Amniotic epithelial cell (primary cell): ENCODE results near the gene AFAP1.
A peak's percentile ranks its signal among the peaks of the same experiment; 100 is the strongest.

ENCODE experiments used
- DNase-seq: peaks from one replicate; pipeline ENCODE4 v3.0.0-alpha.2; 2010; ENCODE audit warnings: low read depth

AFAP1 gene

DNA sequence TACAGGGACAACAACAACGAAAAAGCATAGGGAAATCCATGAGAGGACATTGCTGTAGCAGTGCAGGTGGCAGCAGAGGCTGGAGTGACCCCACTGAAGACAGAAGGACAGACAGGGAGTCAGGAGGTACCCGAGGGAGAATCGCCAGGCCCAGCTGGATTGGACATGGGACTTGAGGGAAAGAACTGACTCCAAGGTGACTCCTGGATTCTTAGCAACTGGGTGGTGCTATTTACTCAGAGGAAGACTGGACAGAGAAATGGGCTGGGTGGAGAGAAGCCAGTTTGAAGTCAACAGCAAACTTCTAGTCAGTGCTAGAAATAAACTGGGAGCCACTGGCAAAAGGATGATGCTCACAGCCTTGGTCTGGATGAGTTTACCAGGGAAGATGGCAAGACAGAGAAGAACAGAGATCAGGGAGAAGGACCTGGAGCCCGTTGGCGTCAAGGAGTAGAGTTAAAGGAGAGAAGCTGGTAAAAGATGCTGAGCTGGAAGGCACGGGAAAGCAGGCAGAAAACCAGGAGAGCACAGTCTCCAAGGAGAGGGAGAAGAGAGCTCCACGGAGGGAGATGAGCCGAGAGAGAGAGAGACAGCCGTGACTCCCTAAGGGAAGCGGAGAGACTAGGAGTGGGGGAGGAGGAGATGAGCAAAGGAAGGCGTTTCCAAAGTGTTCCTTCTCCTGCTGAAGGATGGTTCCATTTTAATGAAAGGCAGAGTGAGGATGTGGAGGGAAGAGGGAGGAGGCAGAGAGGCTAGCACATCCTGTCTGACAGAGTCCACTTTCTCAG, 119.4 kb downstream of the AFAP1 start:
- DNase-seq = no peak

DNA sequence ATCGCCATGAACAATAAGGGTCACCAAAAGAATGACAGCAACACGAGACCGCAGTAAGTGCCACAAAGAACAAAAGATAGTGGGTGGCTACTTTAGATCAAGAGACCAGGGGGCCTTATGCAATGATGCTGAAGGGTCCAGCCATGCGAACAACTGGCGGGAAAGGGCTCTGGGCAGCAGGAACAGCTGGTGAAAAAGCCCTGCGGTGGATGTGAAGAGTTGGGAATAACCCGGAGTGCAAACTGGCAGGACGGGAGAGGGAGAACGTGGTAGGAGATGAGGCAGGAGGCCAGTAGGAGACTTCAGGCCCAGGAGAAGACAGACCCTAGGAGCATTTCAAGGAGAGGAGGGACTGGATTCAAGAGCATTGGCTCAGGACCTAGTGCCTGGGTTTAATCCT, 120.2 kb downstream of the AFAP1 start:
- no peak for DNase-seq

DNA sequence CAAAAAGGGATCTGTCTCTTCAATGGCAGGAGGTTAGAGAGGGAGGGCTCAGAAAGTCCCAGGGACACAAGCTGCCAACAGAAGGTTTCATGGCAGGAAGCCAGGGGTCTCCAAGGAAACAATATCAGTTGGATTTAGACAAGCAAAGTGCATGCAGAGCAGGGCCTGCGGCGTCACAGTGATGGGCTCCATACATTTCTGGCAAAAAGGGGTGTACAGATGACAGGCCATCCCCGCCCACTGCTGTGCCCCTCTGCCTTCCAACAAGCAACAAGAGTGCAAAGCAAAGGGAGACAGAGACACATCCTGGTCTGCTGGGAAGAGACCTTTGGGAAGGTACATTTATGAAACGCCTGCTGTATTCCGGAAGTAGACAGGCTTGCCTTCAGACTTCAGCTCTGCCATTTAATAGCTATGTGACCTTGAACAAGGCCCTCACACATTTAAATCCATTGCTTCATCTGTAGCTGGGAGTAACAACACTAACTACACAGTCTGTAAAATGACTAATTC, 121.2 kb downstream of the AFAP1 start:
- peak; percentile 84 for DNase-seq

DNA sequence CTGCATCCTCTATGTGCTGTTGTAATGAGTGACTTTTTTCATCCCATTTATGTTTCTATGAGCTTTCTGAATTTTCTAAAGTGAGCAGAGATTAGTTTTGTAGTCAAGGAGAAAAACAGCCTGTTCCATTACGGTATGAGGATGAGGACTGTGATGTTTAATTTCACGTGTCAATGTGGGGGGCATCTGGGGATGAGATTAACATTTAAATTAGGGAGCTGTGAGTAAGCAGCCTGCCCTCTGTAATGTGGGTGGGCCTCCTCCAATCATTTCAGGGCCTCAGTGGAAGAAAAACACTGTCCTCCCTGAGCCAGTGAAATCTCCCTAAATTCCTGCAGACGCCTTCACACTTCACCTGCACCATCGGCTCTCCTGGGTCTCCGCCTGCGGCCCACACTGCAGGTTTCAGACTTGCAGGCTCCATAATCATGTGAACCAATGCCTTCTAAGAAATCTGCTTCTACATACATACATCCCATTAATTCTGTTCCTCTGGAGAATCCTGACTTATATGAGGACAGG, 121.7 kb downstream of the AFAP1 start:
- peak; percentile 53 for DNase-seq

DNA sequence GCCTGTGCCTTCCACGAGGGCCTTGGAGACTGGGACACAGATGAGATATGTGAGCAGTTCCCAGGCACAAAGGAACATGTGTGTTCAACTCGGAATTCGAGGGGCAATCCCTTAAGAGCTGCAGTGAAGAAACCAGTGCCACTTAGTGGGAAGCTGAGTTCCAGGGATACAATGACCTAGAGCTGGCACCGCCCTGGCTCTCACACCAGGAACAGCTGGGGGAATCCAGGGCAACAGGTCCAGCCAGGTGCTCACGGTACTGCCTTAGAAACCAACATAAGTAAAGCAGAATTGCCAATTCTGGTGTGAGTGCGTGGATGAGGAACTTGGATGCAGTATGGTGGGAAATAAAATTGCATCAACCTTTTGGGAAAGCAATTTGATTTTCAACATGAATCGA, 122.9 kb downstream of the AFAP1 start:
- DNase-seq = no peak

DNA sequence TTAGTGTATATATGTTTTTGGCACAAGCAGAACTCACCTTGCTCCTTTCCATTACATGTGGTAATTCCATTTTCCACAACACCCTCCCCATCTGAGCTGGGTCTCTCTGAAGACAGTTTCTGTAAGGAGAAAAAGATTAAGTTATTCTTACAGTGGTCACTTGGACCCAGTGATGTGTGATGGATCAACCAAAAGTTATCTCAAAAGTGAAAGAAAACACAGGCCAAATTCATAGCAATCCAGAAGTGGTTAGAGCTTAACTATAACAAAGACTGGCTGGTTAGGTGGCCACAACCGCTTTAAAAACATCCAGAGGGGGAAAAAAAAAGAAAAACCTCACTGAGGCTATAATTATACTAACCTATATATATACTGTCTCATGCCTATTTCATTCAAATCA, 123.7 kb downstream of the AFAP1 start:
- DNase-seq = no peak

DNA sequence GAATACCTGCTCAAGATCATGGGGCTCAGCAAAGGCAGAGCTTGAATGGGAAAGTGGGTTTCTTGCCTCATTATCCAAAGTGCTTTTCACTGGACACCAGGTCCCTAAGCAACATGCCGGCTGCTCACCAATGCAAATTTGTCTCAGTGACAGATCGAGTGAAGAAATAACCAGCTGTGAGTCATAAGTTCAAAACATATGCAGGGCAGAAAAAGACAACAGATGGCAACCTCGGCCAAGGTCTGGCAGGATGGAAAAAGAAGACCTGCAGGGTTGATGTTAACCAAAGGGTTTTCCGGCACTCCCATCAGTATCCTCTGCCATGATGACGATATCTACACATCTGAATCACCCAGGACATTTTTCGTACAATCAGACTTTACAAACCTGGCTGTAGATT, 124.1 kb downstream of the AFAP1 start:
- peak; percentile 94 for DNase-seq

DNA sequence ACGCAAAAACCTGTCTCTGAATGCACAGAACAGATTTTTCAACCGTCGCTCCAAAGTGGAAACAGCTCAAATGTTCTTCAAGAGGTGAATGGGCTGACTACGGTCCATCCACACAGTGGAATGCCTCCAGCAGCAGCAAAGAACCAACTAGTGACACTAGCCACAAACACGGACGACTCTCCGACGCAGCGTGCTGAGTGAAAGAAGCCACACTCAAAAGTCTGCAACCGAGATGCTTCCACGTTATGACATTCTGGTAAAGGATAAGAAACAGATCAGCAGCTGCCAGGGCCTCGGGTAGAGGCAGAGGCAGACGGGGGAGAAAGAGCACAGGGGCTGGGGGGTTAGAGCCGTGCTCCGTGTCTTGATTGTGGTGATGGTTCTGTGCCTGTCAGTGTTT, 125.2 kb downstream of the AFAP1 start:
- no peak for DNase-seq

DNA sequence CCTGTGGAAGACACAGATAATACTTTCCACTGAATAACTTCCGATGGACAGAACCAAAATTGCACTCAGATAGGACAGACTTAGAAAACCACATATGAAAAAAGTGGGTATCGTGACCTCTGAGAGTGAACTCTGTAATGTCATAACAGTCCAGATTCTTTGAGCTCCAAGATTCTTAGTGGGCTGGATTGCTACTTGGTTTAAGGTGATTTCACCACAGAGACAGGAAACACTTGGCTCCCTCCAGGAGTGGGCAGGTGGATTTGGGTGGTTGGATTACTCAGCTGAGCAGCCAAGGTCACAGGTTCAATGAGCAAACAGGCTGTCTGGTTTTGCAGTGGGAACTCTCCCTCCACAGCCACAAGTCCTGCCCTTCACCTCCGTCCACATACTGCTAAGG, 126.0 kb downstream of the AFAP1 start:
- peak; percentile 96 for DNase-seq

DNA sequence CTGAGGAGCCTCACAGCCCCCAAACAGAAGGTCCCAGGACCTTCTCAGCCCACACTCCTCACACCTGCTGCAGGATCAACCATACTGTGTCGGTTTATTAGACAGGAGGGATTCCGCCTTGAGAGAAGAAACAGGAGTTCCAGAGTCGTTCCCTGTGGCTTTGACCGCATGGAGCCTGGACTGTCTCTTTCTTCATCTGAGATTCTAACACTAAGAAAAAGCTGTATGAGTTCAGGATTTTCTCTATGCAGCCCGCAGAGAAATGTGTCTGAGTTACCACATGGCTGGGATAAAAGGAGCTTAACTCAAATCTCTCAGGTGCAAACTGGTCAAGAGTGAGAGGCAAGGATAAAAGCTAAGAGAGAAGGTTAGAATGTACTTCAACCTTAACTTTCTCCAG, 126.7 kb downstream of the AFAP1 start:
- DNase-seq = peak; percentile 77

DNA sequence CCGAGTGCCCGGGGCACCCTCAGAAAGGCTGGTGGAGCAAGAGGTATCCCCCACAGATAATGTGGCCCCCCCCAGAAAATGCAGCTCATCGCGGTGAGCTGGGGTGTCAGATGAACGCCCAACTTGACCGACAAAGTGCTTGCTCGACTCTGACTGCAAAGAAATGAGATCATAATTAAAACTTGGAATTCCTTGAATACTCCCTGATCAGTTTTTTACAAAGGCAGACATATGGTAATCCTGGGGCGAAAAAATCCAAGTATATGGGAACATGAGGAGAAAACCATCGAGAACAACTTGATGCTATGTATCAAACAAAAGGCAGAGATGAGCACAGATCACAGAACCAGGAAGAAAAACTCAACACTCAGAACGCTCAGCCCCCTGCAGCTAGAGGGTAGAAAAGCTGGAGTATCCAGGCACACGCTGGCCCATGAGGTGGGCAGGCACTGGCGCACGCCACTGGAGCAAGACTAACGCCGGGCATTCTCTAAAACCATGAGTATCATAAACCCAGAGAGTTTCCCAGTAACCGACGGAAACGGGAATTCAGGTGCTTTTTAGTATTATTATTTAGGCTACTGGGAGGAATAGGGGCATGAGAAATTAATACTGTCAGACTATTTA, 127.3 kb downstream of the AFAP1 start:
- peak; percentile 17 for DNase-seq

DNA sequence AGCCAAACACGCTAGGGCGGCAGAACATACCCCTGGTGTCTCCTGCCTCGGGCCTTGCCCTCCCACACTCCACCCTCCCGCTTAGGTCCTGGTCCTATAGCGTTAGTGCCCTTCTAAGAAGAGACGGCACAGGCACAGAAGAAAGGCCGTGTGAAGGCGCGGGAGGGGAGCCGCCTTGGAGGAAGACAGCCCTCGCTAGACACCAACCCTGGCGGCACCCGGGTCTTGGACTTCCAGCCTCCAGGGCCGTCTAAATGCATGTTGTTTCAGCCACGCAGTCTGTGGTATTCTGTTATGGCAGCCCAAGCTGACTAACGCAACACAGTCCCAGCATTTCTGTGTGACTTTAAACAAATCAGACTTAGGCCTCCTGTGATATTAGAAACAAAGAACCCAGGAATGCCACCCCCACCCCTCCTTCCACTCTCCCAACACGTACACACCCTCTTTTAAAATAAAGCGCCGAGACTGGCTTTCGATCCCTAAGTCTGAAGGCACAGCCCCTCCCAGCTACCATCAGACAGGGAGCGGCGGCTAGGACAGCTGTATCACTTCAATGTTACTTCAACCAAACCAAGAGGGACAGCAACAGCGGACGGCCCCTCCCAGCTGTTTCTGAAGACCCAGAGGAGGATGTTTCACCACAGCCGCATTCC, 128.0 kb downstream of the AFAP1 start:
- DNase-seq = peak; percentile 56

DNA sequence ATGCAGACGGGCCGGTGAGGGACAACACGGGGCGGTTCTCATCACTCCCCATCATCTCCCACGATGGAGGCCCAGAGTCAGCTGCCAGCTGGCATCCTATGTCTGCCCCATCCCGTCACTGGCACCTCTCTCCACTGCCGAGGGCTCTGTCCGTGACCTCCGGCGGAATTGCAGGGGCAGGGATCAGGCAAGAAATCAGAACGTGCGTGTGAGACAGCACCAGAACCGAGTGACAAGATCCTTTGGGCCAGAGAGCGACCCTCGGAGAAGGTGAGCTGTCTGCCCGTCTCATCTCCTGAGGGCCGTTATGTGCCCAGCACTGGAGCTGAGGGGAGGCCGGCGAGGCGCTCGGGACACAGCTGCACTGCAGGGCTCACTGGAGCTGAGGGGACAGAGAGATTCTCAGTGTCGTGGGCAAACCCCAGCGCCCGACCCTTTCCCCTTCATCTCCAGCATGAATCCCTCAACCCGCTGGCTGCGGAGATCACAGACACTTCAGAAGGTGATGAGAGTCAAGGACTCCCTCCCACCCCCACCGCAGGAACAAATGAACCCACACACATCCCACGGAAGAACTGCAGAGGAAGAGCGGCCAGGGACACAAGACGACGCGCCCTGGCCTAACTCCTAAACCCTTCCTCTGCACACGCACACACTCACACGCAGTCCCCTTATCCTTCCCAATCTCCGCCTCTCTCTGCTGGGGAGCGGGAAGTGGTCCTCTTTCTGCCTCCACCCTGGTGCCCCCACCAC, 128.7 kb downstream of the AFAP1 start:
- no peak for DNase-seq

DNA sequence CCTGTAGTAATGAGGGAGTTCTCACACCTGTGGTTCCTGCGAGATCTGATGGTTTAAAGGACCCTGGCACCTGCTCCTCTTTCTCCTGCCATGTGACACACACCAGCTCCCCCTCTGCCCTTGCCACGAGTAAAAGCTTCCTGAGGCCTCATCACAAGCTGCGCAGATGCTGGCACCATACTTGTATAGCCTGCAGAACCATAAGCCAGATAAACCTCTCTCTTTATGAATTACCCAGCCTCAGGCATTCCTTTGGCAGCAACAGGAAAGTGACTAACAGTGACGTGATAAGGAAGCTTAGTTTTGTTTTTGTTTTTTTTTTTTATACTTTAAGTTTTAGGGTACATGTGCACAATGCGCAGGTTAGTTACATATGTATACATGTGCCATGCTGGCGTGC, 130.9 kb downstream of the AFAP1 start:
- DNase-seq = peak; percentile 83

DNA sequence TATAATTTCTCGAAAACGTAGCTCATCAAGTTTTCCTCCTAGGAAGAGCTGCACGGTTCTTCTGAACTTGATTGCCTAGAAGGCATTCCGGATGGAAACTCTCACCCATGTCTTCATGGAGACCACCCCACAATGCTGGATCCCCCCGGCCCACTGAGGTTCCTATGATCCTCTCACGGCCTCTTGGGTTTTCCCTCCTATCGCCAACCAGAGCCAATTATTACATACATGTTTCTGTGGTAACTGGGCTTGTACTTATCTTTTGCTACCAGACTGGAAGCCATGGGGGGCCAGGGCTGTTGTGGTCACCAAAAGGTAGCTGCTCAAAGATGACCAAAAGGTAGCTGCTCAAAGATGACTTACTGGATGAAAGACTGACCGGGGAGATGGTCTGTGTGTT, 131.5 kb downstream of the AFAP1 start:
- no peak for DNase-seq

DNA sequence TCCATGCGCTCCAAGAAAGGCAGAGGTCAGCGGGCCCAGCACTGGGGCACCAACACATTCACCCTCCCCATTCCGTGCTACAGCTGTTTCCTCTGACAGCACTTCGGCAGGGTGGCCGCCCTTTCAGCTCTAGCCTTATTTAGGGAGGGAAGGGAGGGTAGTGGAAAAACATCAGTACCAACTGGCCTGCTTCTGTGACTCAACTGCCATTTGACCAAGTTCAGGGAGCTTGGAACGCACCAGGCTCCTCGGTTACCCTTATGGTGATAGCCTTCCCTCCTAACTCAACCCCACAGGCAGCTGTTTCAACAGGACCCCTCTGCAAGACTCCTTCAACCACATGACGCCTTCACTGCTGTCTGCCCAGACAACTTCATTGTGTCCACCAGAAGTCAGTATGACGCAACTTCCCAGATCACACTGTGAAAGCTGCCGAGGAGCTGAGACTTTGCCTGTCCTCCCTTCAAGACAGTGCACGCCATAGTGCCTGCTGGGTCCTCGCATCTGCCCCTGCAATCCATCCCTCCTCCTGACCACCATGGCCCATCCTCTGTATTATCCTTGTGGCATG, 132.2 kb downstream of the AFAP1 start:
- DNase-seq = no peak

DNA sequence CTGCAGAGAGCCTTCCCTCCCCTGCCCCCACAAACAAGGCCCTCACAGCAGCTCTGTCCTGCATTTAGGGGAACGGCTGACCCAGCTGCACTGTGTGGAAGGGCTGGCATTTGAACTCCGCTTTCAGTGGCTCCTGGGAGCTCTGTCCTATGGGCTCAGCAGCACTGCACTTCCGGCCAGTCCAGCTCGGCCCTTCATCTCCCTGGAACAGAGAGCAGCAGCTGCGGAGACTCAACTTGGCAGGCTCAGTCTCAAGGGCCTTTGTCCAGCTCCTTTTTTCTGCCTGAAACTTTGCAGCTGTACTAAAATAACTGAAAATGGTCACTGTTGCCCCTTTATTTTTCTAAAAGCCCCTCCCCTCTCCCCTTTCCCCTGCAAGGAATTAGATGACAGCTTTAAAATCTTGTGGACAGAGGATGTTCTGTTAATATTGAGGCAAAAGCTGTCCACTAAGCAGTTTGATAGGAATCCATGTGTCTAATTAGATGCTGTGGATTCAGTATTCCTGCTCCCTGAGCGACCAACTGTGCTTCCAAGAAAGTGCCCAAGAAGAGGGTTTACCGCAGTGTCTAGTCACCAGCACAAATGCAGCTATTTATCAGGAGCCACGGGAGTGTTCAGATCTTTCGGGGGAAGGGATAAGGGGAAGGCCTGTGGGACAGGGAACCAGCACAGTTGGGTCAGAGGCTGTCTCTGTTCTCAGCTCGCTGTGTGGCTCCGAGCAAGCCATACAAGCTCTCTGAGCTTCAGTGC, 133.1 kb downstream of the AFAP1 start:
- DNase-seq = no peak

DNA sequence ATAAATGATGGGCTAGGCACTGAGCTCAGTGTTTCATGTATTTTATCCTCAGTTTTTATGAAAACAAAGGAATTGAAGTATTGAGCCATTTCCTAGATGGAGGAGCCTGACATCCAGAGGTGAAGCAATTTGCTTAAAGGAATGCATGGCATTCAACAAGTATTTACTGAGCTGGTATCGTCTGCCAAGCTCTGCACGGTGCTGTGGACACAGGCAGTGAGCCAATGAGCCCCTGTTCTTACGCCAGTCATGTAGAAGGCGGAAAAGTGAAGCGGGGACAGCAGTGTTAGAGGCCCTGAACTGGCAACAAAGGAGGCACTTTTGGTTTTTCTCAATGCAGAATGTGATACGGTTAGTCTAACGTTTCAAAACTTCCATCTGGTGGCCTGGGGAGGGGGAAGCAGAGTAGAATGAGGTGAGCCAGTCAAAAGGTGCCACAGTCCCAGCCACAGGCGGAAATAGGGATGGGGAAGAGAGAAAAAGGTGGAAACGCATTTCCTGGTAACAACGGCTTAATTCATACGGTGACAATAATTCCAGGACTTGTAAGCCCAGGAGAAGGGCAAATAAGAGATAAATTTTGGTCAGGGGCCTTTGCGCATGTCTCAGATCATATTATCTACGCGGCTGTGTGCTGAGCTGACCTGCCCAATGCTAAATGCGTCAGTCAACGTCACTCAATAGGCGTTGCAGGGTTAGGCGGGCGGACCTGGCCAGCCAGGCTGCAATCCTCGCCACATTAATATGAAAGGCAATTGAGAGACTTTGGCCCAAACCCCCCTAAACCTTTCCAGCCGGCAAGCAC, 133.9 kb downstream of the AFAP1 start:
- peak; percentile 95 for DNase-seq

DNA sequence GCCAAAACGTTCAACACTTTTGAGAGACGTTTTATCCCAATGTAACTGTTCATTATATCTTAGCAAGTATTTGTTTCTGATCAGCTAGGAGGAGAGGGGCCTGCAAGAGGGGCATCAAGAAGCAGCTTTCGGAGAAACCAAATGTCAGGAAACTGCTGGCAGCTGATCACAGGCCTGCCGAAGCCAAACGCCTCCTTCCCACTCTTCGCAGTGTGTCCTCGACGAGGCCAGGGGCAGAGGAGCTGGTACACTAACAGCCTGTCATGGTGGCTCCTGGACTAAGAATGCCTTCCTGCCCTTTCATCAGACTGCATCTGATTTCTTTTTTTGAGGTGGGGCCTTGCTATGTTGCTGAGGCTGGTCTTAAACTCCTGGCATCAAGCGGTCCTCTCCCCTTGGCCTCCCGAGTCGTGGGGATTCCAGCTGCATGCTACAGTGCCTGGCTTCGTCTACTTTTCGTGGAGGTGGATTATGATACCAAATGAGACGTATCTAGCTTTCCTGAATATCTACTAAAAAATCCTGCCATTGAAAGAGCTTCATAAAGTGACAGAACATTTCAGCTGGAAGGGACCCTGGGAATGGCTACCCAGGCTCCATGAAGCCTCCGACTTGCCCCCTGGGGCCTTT, 134.8 kb downstream of the AFAP1 start:
- no peak for DNase-seq
